CD4-positive, alpha-beta memory T cell (primary cell): ENCODE data around the gene MICAL3. TPM values are rescaled to one million over a fixed set of nuclear protein-coding genes. Genes with fewer than 3 reads are reported as not detected.

Experiments
- CTCF ChIA-PET: fragments of 350-600 bp; sonication (Branson Sonifier 250); formaldehyde crosslinking; loops from one replicate; lab custom pipeline; 2021; ENCODE audit warnings: inconsistent platforms; ENCODE audit not compliant: partially characterized antibody; lab: Charles Lee
- POLR2A ChIA-PET: fragments of 350-600 bp; sonication (Branson Sonifier 250); formaldehyde crosslinking; loops from one replicate; lab custom pipeline; 2021; ENCODE audit not compliant: partially characterized antibody; lab: Charles Lee
- DNase-seq, 5 donors: peaks; one replicate each; pipeline versions ENCODE4 v3.0.0 to v3.0.0-alpha.2; 2020 to 2022; ENCODE audit warnings: mixed read lengths in 1 of 5
- H3K27ac ChIP-seq: one replicate; pipeline ENCODE4 v1.7.0; 2013; ENCODE audit warnings: low read depth, low read length
- H3K27me3 ChIP-seq: 2 replicates; pipeline ENCODE4 v1.7.0; 2013; ENCODE audit warnings: mild to moderate bottlenecking, low read length, moderate library complexity; ENCODE audit not compliant: insufficient read depth
- H3K36me3 ChIP-seq: 2 replicates; pipeline ENCODE4 v1.7.0; 2013; ENCODE audit warnings: mild to moderate bottlenecking, low read length, moderate library complexity; ENCODE audit not compliant: insufficient read depth
- H3K4me1 ChIP-seq: 2 replicates; pipeline ENCODE4 v1.7.0; 2013; ENCODE audit warnings: mild to moderate bottlenecking, low read length, moderate library complexity; ENCODE audit not compliant: insufficient read depth
- H3K4me3 ChIP-seq, 2 donors: one replicate each; pipeline ENCODE4 v1.7.0; 2013; ENCODE audit warnings: low read length in 2 of 2, mild to moderate bottlenecking in 1 of 2
- H3K9me3 ChIP-seq, 2 donors: one replicate each; pipeline ENCODE4 v1.7.0; 2013; ENCODE audit warnings: low read length in 2 of 2, control low read depth in 1 of 2; ENCODE audit not compliant: control insufficient read depth in 1 of 2
- H3K27ac Mint-ChIP-seq, 7 donors: one replicate each; pipeline ENCODE4 v1.8.0; 2020 to 2021; ENCODE audit warnings: mixed read lengths in 7 of 7, mild to moderate bottlenecking in 6 of 7, inconsistent platforms in 3 of 7, moderate library complexity in 3 of 7
- H3K27me3 Mint-ChIP-seq, 2 donors: one replicate each; pipeline ENCODE4 v1.8.0; 2020 to 2021; ENCODE audit warnings: mixed read lengths in 2 of 2
- H3K36me3 Mint-ChIP-seq, 2 donors: one replicate each; pipeline ENCODE4 v1.8.0; 2020 to 2021; ENCODE audit warnings: mixed read lengths in 2 of 2, inconsistent platforms in 1 of 2, mild to moderate bottlenecking in 1 of 2
- H3K4me1 Mint-ChIP-seq, 4 donors: one replicate each; pipeline ENCODE4 v1.8.0; 2020 to 2021; ENCODE audit warnings: mixed read lengths in 4 of 4, mild to moderate bottlenecking in 1 of 4
- H3K4me3 Mint-ChIP-seq, 8 donors: one replicate each; pipeline ENCODE4 v1.8.0; 2020 to 2021; ENCODE audit warnings: mixed read lengths in 8 of 8, mild to moderate bottlenecking in 7 of 8, moderate library complexity in 6 of 8, inconsistent platforms in 3 of 8
- H3K9me3 Mint-ChIP-seq, 8 donors: one replicate each; pipeline ENCODE4 v1.8.0; 2020 to 2021; ENCODE audit warnings: mixed read lengths in 8 of 8, mild to moderate bottlenecking in 5 of 8, inconsistent platforms in 3 of 8, moderate library complexity in 1 of 8
- intact Hi-C: fragments of 100-400 bp; cut with micrococcal nuclease; formaldehyde crosslinking; loops from one replicate; pipeline ENCODE4 v1.15.1; 2023
- polyA plus RNA-seq, 2 donors: library from polyadenylated mRNA; unstranded; fragments of 300-500 nt; fragmentation: Illumina TruSeq; gene quantifications; one replicate each; pipeline ENCODE4 v1.2.3, GENCODE V29; 2021
- total RNA-seq, 2 experiments: library from RNA; stranded (reverse); gene quantifications; one replicate each; pipeline ENCODE4 v1.2.3, GENCODE V29; 2021

MICAL3 gene
- total and polyA plus RNA-seq, 4 experiments from 2014 or later: 0.97 to 28.9 (median 14.4) TPM

GRCh38 chr22:17867160-17867785, 157.1 kb downstream of the MICAL3 start:
- no peak overlapping the region for H3K27ac ChIP-seq
- Mint-ChIP-seq H3K4me3 (no peak overlapping the region), H3K9me3 (peaks cover 0 to 1% (median 0%) of the 10 kb centered on the region in 8 donors), H3K27me3 (no peaks in the 10 kb centered on the region), H3K27ac (peak overlapping the region in 1 of 7 donors; percentile 15), H3K36me3 (peaks cover 32 to 63% of the 10 kb centered on the region in 2 donors), H3K4me1 (peaks cover 0 to 6% (median 3%) of the 10 kb centered on the region in 4 donors)
- ChIA-PET CTCF (no interaction called here), POLR2A (no interaction called here)
- H3K27me3 ChIP-seq: no peaks in the 10 kb centered on the region
- no peaks in the 10 kb centered on the region for H3K9me3 ChIP-seq
- intact Hi-C loops: no loop called here
- no peak overlapping the region for H3K4me3 ChIP-seq
- H3K4me1 ChIP-seq: no peaks in the 10 kb centered on the region
- H3K36me3 ChIP-seq: peaks cover 22% of the 10 kb centered on the region
- no peak for DNase-seq

GRCh38 chr22:17866621-17867020, 157.7 kb downstream of the MICAL3 start:
- Histone ChIP-seq H3K36me3 (peaks cover 22% of the 10 kb centered on the region), H3K27ac (no peak overlapping the region), H3K27me3 (no peaks in the 10 kb centered on the region), H3K4me1 (no peaks in the 10 kb centered on the region), H3K4me3 (no peak overlapping the region), H3K9me3 (no peaks in the 10 kb centered on the region)
- DNase-seq: no peak
- H3K27me3 Mint-ChIP-seq: no peaks in the 10 kb centered on the region
- peaks cover 0 to 6% (median 3%) of the 10 kb centered on the region in 4 donors for H3K4me1 Mint-ChIP-seq
- POLR2A ChIA-PET: no interaction called here
- H3K36me3 Mint-ChIP-seq: peaks cover 34 to 61% of the 10 kb centered on the region in 2 donors
- intact Hi-C loops: no loop called here
- H3K9me3 Mint-ChIP-seq: peaks cover 0 to 1% (median 0%) of the 10 kb centered on the region in 8 donors
- H3K4me3 Mint-ChIP-seq: no peak overlapping the region
- CTCF ChIA-PET: no interaction called here
- H3K27ac Mint-ChIP-seq: no peak overlapping the region

GRCh38 chr22:17866127-17866526, 158.2 kb downstream of the MICAL3 start:
- H3K36me3 ChIP-seq: peaks cover 22% of the 10 kb centered on the region
- Mint-ChIP-seq H3K27ac (no peak overlapping the region), H3K9me3 (peaks cover 0 to 1% (median 0%) of the 10 kb centered on the region in 8 donors), H3K4me1 (peaks cover 0 to 6% (median 3%) of the 10 kb centered on the region in 4 donors), H3K27me3 (no peaks in the 10 kb centered on the region), H3K4me3 (no peak overlapping the region), H3K36me3 (peaks cover 30 to 61% of the 10 kb centered on the region in 2 donors)
- ChIA-PET CTCF (no interaction called here), POLR2A (interaction anchor here (0.6 kb wide), 1 partner anchor 167 kb away, joined by 3 read pairs; no protein-coding TSS in a partner anchor)
- DNase-seq: no peak
- H3K4me1 ChIP-seq: no peaks in the 10 kb centered on the region
- no peak overlapping the region for H3K4me3 ChIP-seq
- H3K27me3 ChIP-seq: no peaks in the 10 kb centered on the region
- intact Hi-C loops: no loop called here
- H3K27ac ChIP-seq: no peak overlapping the region
- H3K9me3 ChIP-seq: no peaks in the 10 kb centered on the region

- H3K36me3 ChIP-seq: peaks cover 19% of the 10 kb centered on the region
- Mint-ChIP-seq H3K36me3 (peaks cover 24 to 56% of the 10 kb centered on the region in 2 donors), H3K4me3 (no peak overlapping the region), H3K4me1 (peaks cover 0 to 6% (median 3%) of the 10 kb centered on the region in 4 donors), H3K27ac (peak overlapping the region in 1 of 7 donors; percentile 49), H3K27me3 (no peaks in the 10 kb centered on the region), H3K9me3 (no peaks in the 10 kb centered on the region)
- no peak overlapping the region for H3K27ac ChIP-seq
- H3K9me3 ChIP-seq: no peaks in the 10 kb centered on the region
- no peaks in the 10 kb centered on the region for H3K4me1 ChIP-seq
- no peak for DNase-seq
- H3K4me3 ChIP-seq: no peak overlapping the region
- no peaks in the 10 kb centered on the region for H3K27me3 ChIP-seq
- intact Hi-C loops: no loop called here
- ChIA-PET POLR2A (interaction anchor here (0.6 kb wide), 1 partner anchor 167 kb away, joined by 3 read pairs; no protein-coding TSS in a partner anchor), CTCF (no interaction called here)
Observed at GRCh38 chr22:17865183-17866055, 158.9 kb downstream of the MICAL3 start.

- peak overlapping the region in 1 of 7 donors; percentile 86 for H3K27ac Mint-ChIP-seq
- Histone ChIP-seq H3K4me1 (no peaks in the 10 kb centered on the region), H3K4me3 (no peak overlapping the region), H3K27me3 (no peaks in the 10 kb centered on the region), H3K36me3 (peaks cover 15% of the 10 kb centered on the region), H3K9me3 (no peaks in the 10 kb centered on the region), H3K27ac (no peak overlapping the region)
- H3K4me3 Mint-ChIP-seq: no peak overlapping the region
- CTCF ChIA-PET: interaction anchor here (1.1 kb wide), 1 partner anchor 34 kb away, joined by 3 read pairs; no protein-coding TSS in a partner anchor
- H3K27me3 Mint-ChIP-seq: no peaks in the 10 kb centered on the region
- H3K4me1 Mint-ChIP-seq: peaks cover 0 to 6% (median 3%) of the 10 kb centered on the region in 4 donors
- H3K36me3 Mint-ChIP-seq: peaks cover 20 to 51% of the 10 kb centered on the region in 2 donors
- H3K9me3 Mint-ChIP-seq: no peaks in the 10 kb centered on the region
- POLR2A ChIA-PET: no interaction called here
- DNase-seq: no peak
- intact Hi-C loops: no loop called here
Observed at GRCh38 chr22:17864398-17865182, 159.8 kb downstream of the MICAL3 start.

GRCh38 chr22:17862646-17863181, 161.6 kb downstream of the MICAL3 start:
- Histone ChIP-seq H3K27ac (no peak overlapping the region), H3K4me3 (no peak overlapping the region), H3K4me1 (no peaks in the 10 kb centered on the region), H3K9me3 (no peaks in the 10 kb centered on the region), H3K27me3 (no peaks in the 10 kb centered on the region), H3K36me3 (peaks cover 9% of the 10 kb centered on the region)
- Mint-ChIP-seq H3K27me3 (no peaks in the 10 kb centered on the region), H3K4me3 (no peak overlapping the region), H3K4me1 (peaks cover 0 to 6% (median 3%) of the 10 kb centered on the region in 4 donors), H3K27ac (peak overlapping the region in 3 of 7 donors; percentile 2 to 65 (median 11)), H3K9me3 (no peaks in the 10 kb centered on the region), H3K36me3 (peaks cover 26 to 51% of the 10 kb centered on the region in 2 donors)
- POLR2A ChIA-PET: no interaction called here
- no peak for DNase-seq
- intact Hi-C loops: no loop called here
- CTCF ChIA-PET: interaction anchor here (1.0 kb wide), 1 partner anchor 29 kb away, joined by 3 read pairs; no protein-coding TSS in a partner anchor
